ENCODE data around the gene STEAP2. TPM values are rescaled to one million over a fixed set of nuclear protein-coding genes. Genes with fewer than 3 reads are reported as not detected.
"Not testable (repeated sequence)": the region's sequence is repeated elsewhere in the genome, so short reads cannot be mapped to it uniquely, and the experiment has no call there.

Gene STEAP2
- total RNA-seq, 8 experiments from 2014 or later = 1.4 to 12.3 (median 6.9) TPM

DNA sequence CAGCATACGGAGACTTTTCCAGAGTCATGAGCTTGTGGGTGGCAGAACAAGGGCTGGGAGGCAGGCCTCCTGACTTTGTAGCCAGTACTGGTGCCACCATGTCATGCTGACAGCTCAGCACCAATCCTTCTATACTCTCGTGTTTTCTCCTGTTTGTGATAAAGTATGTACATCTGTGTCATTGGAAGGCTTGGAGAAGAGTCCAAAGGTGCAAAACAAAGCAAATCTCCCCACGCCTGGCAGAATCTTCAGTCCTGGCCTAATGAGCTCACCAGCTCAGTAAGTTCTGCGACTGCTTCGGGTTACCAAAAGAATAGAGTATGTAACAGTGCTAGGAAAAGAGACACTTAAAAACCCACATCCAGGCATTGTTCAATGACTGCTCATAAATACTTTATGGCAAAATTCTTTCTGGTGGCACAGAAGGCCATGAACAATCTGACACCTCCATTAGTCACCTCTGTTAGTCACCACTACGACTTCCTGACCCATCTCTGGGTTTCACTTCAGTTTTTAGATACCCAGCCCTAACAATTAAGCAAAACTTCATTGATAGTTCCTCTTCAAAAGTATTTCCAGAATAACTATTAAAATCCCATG lies 32.8 kb upstream of the STEAP2 start:
- WGBS, 10 experiments = 0 to 100% (median 81%) methylated on average over 1 to 5 of the region's 6 CpGs
- H3K4me1 ChIP-seq (replicated peaks in 1 of 2) = no peaks in the 10 kb centered on the region
- no peak overlapping the region for H3K4me3 ChIP-seq
- in situ Hi-C loops (cut with MboI; ENCODE audit: low pct_unique_long_range_greater_than_20kb in 2 of 9, low sequenced_read_pairs in 9 of 9, unreplicated experiment in 9 of 9) = no loop called here
- no peak overlapping the region for H3K27ac ChIP-seq
- peak in 1 of 8 experiments; percentile 75 for ATAC-seq (replicated peaks in 6 of 8)

DNA sequence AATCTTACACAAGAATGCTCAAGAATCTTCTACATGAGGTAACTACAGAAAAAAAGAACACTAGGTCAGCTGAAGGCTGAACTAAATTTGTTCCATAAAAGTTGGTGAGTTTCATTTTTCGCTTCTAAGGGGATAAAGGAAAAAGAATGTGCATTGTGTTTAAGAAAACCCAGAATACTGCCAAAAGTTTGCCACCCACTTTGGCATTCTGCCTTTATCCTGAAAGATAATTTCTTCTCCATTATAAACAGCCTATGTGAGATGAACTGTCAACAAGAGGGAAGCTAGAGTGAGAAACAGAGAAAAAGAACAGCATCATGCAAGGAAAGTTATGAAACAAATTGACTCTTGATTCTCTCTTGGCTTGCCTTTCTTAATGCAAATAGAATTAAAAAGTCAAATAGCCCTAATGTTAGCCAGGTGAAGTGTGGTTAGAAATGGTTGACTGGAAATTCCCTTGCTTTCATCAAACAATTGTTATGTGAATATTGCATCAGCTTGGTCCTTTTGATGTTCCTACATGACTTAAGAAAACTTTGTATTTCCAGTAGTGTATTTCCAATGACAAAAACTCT lies 31.4 kb upstream of the STEAP2 start:
- Histone ChIP-seq H3K4me3 (no peak overlapping the region), H3K27ac (no peak overlapping the region), H3K4me1 (replicated peaks in 1 of 2) (no peaks in the 10 kb centered on the region)
- WGBS, 10 experiments = 0 to 100% (median 82%) methylated on average over 1 of the region's 1 CpG
- in situ Hi-C loops (cut with MboI; ENCODE audit: low pct_unique_long_range_greater_than_20kb in 2 of 9, low sequenced_read_pairs in 9 of 9, unreplicated experiment in 9 of 9) = no loop called here
- ATAC-seq (replicated peaks in 6 of 8) = peak in 1 of 8 experiments; percentile 16

DNA sequence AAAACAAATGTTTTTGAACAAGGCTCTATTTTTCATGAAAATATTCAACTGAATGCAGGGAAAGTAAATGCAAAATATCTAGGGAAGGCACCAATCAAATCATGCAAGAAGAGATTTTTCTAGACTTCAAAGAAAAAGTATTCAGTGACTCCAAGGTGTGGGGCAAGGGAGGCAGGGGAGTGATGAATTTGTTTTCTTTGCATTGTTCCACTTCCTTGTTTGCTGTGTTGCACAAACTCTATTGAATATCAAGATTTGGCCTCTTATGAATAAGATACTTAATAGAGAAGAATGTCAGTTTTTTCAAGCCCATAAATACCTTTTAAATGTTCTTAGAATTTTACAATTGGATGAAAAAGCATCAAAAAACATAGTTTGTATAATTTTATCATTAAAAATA lies 30.9 kb upstream of the STEAP2 start:
- Histone ChIP-seq H3K27ac (no peak overlapping the region), H3K4me3 (no peak overlapping the region), H3K4me1 (replicated peaks in 1 of 2) (no peaks in the 10 kb centered on the region)
- ATAC-seq (replicated peaks in 6 of 8) = no peak
- in situ Hi-C loops (cut with MboI; ENCODE audit: low pct_unique_long_range_greater_than_20kb in 2 of 9, low sequenced_read_pairs in 9 of 9, unreplicated experiment in 9 of 9) = no loop called here

DNA sequence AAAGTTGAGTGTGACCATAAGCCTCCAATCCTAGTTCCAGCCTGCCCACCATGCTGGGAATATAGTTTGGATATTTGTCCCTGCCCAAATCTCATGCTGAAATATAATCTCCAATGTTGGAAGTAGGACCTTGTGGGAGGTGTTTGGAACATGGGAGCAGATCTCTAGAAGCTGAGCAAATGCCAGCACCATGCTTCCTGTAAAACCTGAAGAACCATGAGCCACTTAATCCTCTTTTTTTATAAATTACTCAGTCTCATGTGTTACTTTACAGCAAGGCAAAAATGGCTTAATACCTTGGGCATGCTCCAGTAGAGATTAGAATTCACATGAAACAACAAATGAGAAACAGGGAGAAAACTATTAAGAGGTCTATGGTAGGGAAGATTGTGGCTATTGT lies 30.1 kb upstream of the STEAP2 start:
- Histone ChIP-seq H3K4me1 (replicated peaks in 1 of 2) (no peaks in the 10 kb centered on the region), H3K4me3 (no peak overlapping the region), H3K27ac (no peak overlapping the region)
- ATAC-seq (replicated peaks in 6 of 8) = no peak
- in situ Hi-C loops (cut with MboI; ENCODE audit: low pct_unique_long_range_greater_than_20kb in 2 of 9, low sequenced_read_pairs in 9 of 9, unreplicated experiment in 9 of 9) = no loop called here

- H3K4me3 ChIP-seq; H3K27ac ChIP-seq; ATAC-seq (replicated peaks in 6 of 8); in situ Hi-C loops (cut with MboI; ENCODE audit: low pct_unique_long_range_greater_than_20kb in 2 of 9, low sequenced_read_pairs in 9 of 9, unreplicated experiment in 9 of 9); H3K4me1 ChIP-seq (replicated peaks in 1 of 2): not testable (repeated sequence)
- WGBS, 10 experiments = 45 to 90% (median 50%) methylated on average over 1 to 4 of the region's 4 CpGs
These were observed 25.2 kb upstream of the STEAP2 start for GRCh38 chr7:90186290-90186689.

GRCh38 chr7:90187507-90188050 lies 24.0 kb upstream of the STEAP2 start:
- H3K4me1 ChIP-seq (replicated peaks in 1 of 2) = no peaks in the 10 kb centered on the region
- in situ Hi-C loops (cut with MboI; ENCODE audit: low pct_unique_long_range_greater_than_20kb in 2 of 9, low sequenced_read_pairs in 9 of 9, unreplicated experiment in 9 of 9) = no loop called here
- no peak overlapping the region for H3K27ac ChIP-seq
- ATAC-seq (replicated peaks in 6 of 8) = no peak
- H3K4me3 ChIP-seq = no peak overlapping the region

- in situ Hi-C loops (cut with MboI; ENCODE audit: low pct_unique_long_range_greater_than_20kb in 2 of 9, low sequenced_read_pairs in 9 of 9, unreplicated experiment in 9 of 9) = no loop called here
- Histone ChIP-seq H3K4me3 (no peak overlapping the region), H3K27ac (no peak overlapping the region), H3K4me1 (replicated peaks in 1 of 2) (no peaks in the 10 kb centered on the region)
- 20 to 79% (median 50%) methylated on average over 1 to 2 of the region's 2 CpGs; no CpG with 5 or more reads in 1 of the 10 experiments for whole genome bisulfite sequencing, 10 experiments
- ATAC-seq (replicated peaks in 6 of 8) = peak in 2 of 8 experiments; percentile 22 to 64
These were observed 23.3 kb upstream of the STEAP2 start for GRCh38 chr7:90188281-90188680.

DNA sequence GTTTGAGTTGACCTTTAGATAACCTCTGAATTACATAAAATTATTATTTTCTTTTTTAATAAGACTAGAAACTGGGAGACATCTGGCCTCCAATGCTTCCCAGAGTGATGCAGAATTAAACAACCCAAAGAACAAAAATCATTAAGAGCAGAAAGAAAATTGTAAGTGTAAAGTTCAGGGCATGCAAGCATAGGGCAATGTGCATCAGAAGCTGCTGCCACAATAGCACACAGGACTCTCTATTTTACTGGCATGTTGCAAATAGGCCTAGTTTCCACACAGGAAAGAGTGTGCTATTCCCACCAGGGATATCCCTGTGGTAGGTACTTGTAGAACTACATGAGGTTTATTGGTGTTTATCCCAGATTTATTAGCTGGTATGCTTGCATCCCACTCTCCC lies 20.5 kb upstream of the STEAP2 start:
- H3K4me1 ChIP-seq (replicated peaks in 1 of 2) = no peaks in the 10 kb centered on the region
- H3K4me3 ChIP-seq = no peak overlapping the region
- in situ Hi-C loops (cut with MboI; ENCODE audit: low pct_unique_long_range_greater_than_20kb in 2 of 9, low sequenced_read_pairs in 9 of 9, unreplicated experiment in 9 of 9) = no loop called here
- ATAC-seq (replicated peaks in 6 of 8) = no peak
- no peak overlapping the region for H3K27ac ChIP-seq

DNA sequence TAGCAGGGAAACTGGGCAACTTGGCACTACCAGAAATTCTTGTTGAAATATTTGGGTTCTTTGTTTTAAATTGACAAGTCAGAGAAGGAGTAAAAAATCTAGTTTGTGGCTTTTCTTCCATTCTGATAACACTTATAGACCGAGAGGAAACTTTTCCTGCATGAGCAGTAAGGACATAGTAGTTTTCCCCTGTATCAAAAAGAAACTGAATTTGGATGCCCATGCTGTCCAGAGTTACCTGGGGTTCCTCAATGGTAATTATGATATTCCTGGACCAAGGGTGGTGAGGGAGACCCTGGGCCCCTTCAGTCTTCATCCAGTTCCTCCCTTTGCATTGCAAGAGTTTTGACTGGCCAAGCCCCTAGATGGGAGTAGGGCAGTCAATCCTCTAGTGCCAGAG lies 19.9 kb upstream of the STEAP2 start:
- H3K27ac ChIP-seq = no peak overlapping the region
- WGBS, 10 experiments = 0 to 100% (median 49%) methylated on average over 1 of the region's 1 CpG; no CpG with 5 or more reads in 4 of the 10 experiments
- no peak for ATAC-seq (replicated peaks in 6 of 8)
- in situ Hi-C loops (cut with MboI; ENCODE audit: low pct_unique_long_range_greater_than_20kb in 2 of 9, low sequenced_read_pairs in 9 of 9, unreplicated experiment in 9 of 9) = no loop called here
- no peak overlapping the region for H3K4me3 ChIP-seq
- no peaks in the 10 kb centered on the region for H3K4me1 ChIP-seq (replicated peaks in 1 of 2)

- Histone ChIP-seq H3K4me3 (no peak overlapping the region), H3K27ac (no peak overlapping the region), H3K4me1 (replicated peaks in 1 of 2) (no peaks in the 10 kb centered on the region)
- peak in 1 of 8 experiments; percentile 22 for ATAC-seq (replicated peaks in 6 of 8)
- WGBS, 10 experiments = 0 to 89% (median 50%) methylated on average over 1 to 2 of the region's 2 CpGs; no CpG with 5 or more reads in 1 of the 10 experiments
- in situ Hi-C loops (cut with MboI; ENCODE audit: low pct_unique_long_range_greater_than_20kb in 2 of 9, low sequenced_read_pairs in 9 of 9, unreplicated experiment in 9 of 9) = no loop called here
These were observed 18.4 kb upstream of the STEAP2 start for GRCh38 chr7:90192876-90193750.

DNA sequence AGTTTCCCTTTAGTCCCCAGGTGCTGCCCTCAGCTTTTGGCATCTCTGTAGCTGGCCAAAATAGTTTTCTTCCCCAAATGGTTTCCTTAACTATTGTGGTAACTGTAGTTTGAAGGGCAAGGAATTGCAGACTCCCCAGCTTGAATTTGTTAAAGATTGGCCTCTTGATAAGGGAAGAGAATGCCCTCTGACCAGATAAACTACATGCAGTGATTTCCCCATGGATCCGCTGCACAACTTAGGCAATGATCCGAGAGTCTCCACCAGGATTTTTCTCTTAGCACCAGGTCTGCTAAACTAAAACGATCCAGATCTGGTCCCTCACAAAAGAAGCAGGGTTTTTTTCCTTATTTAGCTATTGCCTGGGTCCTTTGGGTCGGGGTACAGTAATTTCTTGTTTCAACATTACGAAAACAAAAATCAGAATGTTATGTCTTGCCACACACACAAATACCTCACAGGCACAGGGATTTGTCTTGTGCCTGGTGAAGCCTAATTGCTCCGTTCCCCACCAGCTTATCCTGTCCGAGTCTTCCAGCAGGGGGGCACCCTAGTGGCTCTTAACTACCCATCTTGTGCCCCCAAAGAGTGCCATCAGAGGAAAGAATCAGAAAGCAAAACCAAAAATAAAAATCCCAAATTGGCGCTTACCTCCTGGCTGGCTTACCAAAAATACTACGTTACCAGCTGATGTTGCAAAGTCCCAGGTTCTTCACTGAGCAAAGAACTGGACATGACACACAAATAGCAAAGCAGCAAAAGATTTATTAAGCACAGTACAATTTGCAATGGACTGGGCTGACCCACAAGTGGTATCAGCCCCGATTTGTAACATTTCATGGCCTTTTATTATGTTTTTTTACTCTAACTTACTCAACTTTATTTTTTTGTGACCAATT lies 16.4 kb upstream of the STEAP2 start:
- 47 to 86% (median 72%) methylated on average over 2 to 10 of the region's 10 CpGs for WGBS, 10 experiments
- Histone ChIP-seq H3K4me3 (no peak overlapping the region), H3K27ac (no peak overlapping the region), H3K4me1 (replicated peaks in 1 of 2) (no peaks in the 10 kb centered on the region)
- in situ Hi-C loops (cut with MboI; ENCODE audit: low pct_unique_long_range_greater_than_20kb in 2 of 9, low sequenced_read_pairs in 9 of 9, unreplicated experiment in 9 of 9) = no loop called here
- no peak for ATAC-seq (replicated peaks in 6 of 8)

DNA sequence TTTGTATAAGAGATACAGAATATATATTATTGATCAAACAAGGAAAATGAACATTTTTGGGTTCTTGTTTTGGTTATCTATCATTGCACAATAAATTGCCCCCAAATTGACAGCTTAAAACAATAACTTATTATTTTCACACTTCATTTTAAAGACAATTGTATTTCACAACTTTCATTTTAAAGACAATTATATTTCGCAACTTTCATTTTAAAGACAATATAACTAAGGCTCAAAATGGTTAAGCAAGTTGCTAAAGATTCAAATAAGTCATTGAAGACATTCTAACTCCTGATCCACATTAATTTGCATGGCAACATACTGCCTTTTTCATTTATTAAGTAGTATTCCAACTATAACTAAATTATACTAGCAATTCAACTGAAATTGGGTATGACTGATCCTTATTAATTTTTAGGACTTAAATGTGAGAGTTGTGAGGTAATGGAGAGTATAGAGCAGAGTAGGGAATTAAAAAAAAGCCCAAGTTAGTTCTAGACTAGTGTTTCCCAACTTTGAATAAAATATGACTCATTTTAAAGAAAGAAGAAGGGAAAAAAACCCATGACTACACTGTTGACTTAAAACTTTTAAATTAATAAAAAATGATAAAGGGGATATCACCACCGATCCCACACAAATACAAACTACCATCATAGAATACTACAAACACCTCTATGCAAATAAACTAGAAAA lies 9.9 kb upstream of the STEAP2 start:
- WGBS, 10 experiments = 67 to 100% (median 89%) methylated on average over 1 to 2 of the region's 2 CpGs; no CpG with 5 or more reads in 2 of the 10 experiments
- H3K4me1 ChIP-seq (replicated peaks in 1 of 2) = no peaks in the 10 kb centered on the region
- H3K27ac ChIP-seq = no peak overlapping the region
- in situ Hi-C loops (cut with MboI; ENCODE audit: low pct_unique_long_range_greater_than_20kb in 2 of 9, low sequenced_read_pairs in 9 of 9, unreplicated experiment in 9 of 9) = no loop called here
- no peak overlapping the region for H3K4me3 ChIP-seq
- no peak for ATAC-seq (replicated peaks in 6 of 8)
